Common myeloid progenitor, CD34-positive (primary cell): ENCODE data around the gene FKBP7.

Source experiments
- CTCF ChIA-PET: fragments of 350-600 bp; sonication (Branson Sonifier 250); formaldehyde crosslinking; loops from one replicate; lab custom pipeline; 2021; ENCODE audit warnings: antibody characterized with exemption; lab: Charles Lee
- POLR2A ChIA-PET: fragments of 350-600 bp; sonication (Branson Sonifier 250); formaldehyde crosslinking; loops from one replicate; lab custom pipeline; 2021; ENCODE audit warnings: antibody characterized with exemption; lab: Charles Lee
- DNase-seq, 3 donors: peaks; one replicate each; pipeline versions ENCODE4 v3.0.0 to v3.0.0-alpha.2; 2013
- H3K27ac ChIP-seq, 2 experiments: 1 replicate in 1 of 2; 2 replicates in 1 of 2; pipeline ENCODE4 v1.7.0; 2013; ENCODE audit warnings: inconsistent platforms in 2 of 2, low read length in 2 of 2, mild to moderate bottlenecking in 2 of 2, low read depth in 1 of 2, moderate library complexity in 1 of 2; ENCODE audit not compliant: severe bottlenecking in 2 of 2, insufficient read depth in 1 of 2, poor library complexity in 1 of 2
- H3K27me3 ChIP-seq, 5 experiments: replicated peaks in 2 of 5; 1 replicate in 3 of 5; 2 replicates in 2 of 5; pipeline versions ENCODE4 v1.6.1 to v1.7.0; 2013; ENCODE audit warnings: low read length in 4 of 5, mild to moderate bottlenecking in 2 of 5, moderate library complexity in 2 of 5, inconsistent platforms in 1 of 5; ENCODE audit not compliant: insufficient read depth in 5 of 5, control insufficient read depth in 4 of 5
- H3K36me3 ChIP-seq, 4 experiments: 1 replicate in 2 of 4; 2 replicates in 2 of 4; pipeline versions ENCODE4 v1.6.1 to v1.7.0; 2013; ENCODE audit warnings: low read length in 3 of 4, control low read depth in 1 of 4, mild to moderate bottlenecking in 1 of 4; ENCODE audit not compliant: control insufficient read depth in 4 of 4, insufficient read depth in 4 of 4
- H3K4me1 ChIP-seq, 4 experiments: 1 replicate in 3 of 4; 2 replicates in 1 of 4; pipeline versions ENCODE4 v1.6.1 to v1.7.1; 2013; ENCODE audit warnings: low read length in 3 of 4, mild to moderate bottlenecking in 3 of 4, control low read depth in 1 of 4, inconsistent platforms in 1 of 4, moderate library complexity in 1 of 4; ENCODE audit not compliant: control insufficient read depth in 4 of 4, insufficient read depth in 4 of 4; ENCODE audit errors: control extremely low read depth in 1 of 4
- H3K4me3 ChIP-seq, 7 experiments: 1 replicate in 4 of 7; 2 replicates in 3 of 7; pipeline versions ENCODE4 v1.5.1 to v1.7.0; 2013; ENCODE audit warnings: mild to moderate bottlenecking in 7 of 7, low read length in 6 of 7, moderate library complexity in 6 of 7, inconsistent platforms in 2 of 7, low read depth in 2 of 7, control low read depth in 1 of 7; ENCODE audit not compliant: insufficient read depth in 4 of 7, control insufficient read depth in 1 of 7; ENCODE audit errors: extremely low read depth in 1 of 7
- H3K9me3 ChIP-seq, 5 experiments: 1 replicate in 4 of 5; 2 replicates in 1 of 5; pipeline versions ENCODE4 v1.6.1 to v1.7.1; 2013; ENCODE audit warnings: low read length in 4 of 5, mild to moderate bottlenecking in 2 of 5, inconsistent platforms in 1 of 5, low read depth in 1 of 5, moderate library complexity in 1 of 5; ENCODE audit not compliant: control insufficient read depth in 4 of 5, insufficient read depth in 2 of 5; ENCODE audit errors: control extremely low read depth in 1 of 5
- WGBS: methylation state at CpG from one replicate; pipeline ENCODE4 v1.1.5; 2013; ENCODE audit not compliant: insufficient coverage; 5-methylcytosine and 5-hydroxymethylcytosine counted together

Gene FKBP7

GRCh38 chr2:178441426-178441825, 37.0 kb downstream of the FKBP7 start:
- no peak overlapping the region for H3K4me3 ChIP-seq
- CTCF ChIA-PET: interaction anchor here (0.8 to 1.3 kb wide), 3 partner anchors 10 to 21 kb away, joined by 4 read pairs; no protein-coding TSS in a partner anchor
- WGBS: no CpG with 5 or more reads among the region's 2 CpGs
- no peaks in the 10 kb centered on the region for H3K4me1 ChIP-seq
- DNase-seq: no peak
- no peaks in the 10 kb centered on the region for H3K27me3 ChIP-seq
- peaks cover 24 to 80% (median 49%) of the 10 kb centered on the region in 4 experiments for H3K36me3 ChIP-seq
- H3K27ac ChIP-seq: no peak overlapping the region
- POLR2A ChIA-PET: no interaction called here
- no peaks in the 10 kb centered on the region for H3K9me3 ChIP-seq

DNA sequence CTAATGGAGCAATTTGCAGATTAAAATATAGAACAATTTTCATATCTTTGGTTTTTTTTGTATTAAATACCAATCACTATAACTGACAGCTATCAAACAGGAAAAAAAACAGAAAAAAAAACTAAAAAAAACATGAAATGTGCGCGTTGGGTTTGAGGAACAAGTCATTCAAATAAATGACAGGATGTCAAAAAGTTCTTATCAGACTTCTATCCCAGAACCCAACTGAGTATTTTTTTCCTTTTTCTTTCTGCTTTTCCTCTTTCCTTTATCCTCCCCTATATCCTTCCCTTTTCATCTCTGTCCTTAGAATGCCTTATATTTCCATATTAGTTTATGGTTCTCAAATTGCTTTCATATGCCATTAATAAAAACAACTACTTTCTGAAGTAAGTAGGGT, 41.7 kb downstream of the FKBP7 start:
- H3K4me3 ChIP-seq: no peak overlapping the region
- no peaks in the 10 kb centered on the region for H3K9me3 ChIP-seq
- H3K27ac ChIP-seq: no peak overlapping the region
- no peaks in the 10 kb centered on the region for H3K4me1 ChIP-seq
- ChIA-PET CTCF (interaction anchor here (1.0 kb wide), 1 partner anchor 22 kb away, joined by 3 read pairs; no protein-coding TSS in a partner anchor), POLR2A (no interaction called here)
- no CpG with 5 or more reads among the region's 2 CpGs for WGBS
- no peaks in the 10 kb centered on the region for H3K27me3 ChIP-seq
- H3K36me3 ChIP-seq: peaks cover 5 to 87% (median 52%) of the 10 kb centered on the region in 4 experiments
- DNase-seq: no peak

- ChIA-PET POLR2A (no interaction called here), CTCF (interaction anchor here (1.2 to 4.2 kb wide), 5 partner anchors 8 to 31 kb away, joined by 3 to 20 read pairs (median 7); no protein-coding TSS in a partner anchor)
- peaks cover 2 to 20% (median 5%) of the 10 kb centered on the region in 5 experiments for H3K9me3 ChIP-seq
- H3K36me3 ChIP-seq: peaks cover 21 to 82% (median 63%) of the 10 kb centered on the region in 4 experiments
- no peak for DNase-seq
- no peaks in the 10 kb centered on the region for H3K4me1 ChIP-seq
- no peak overlapping the region for H3K27ac ChIP-seq
- no peaks in the 10 kb centered on the region for H3K27me3 ChIP-seq
- no peak overlapping the region for H3K4me3 ChIP-seq
Measured at GRCh38 chr2:178429336-178429735, 49.1 kb downstream of the FKBP7 start.

GRCh38 chr2:178428396-178428806, 50.0 kb downstream of the FKBP7 start:
- Histone ChIP-seq H3K9me3 (peaks cover 2 to 22% (median 5%) of the 10 kb centered on the region in 5 experiments), H3K27ac (peak overlapping the region in 1 of 2 experiments; percentile 6), H3K4me3 (no peak overlapping the region), H3K4me1 (no peaks in the 10 kb centered on the region), H3K27me3 (no peaks in the 10 kb centered on the region), H3K36me3 (peaks cover 22 to 78% (median 62%) of the 10 kb centered on the region in 4 experiments)
- ChIA-PET CTCF (interaction anchor here (1.2 to 4.2 kb wide), 6 partner anchors 9 to 31 kb away, joined by 3 to 20 read pairs (median 6); no protein-coding TSS in a partner anchor), POLR2A (no interaction called here)
- WGBS: no CpG with 5 or more reads among the region's 1 CpG
- DNase-seq: no peak

DNA sequence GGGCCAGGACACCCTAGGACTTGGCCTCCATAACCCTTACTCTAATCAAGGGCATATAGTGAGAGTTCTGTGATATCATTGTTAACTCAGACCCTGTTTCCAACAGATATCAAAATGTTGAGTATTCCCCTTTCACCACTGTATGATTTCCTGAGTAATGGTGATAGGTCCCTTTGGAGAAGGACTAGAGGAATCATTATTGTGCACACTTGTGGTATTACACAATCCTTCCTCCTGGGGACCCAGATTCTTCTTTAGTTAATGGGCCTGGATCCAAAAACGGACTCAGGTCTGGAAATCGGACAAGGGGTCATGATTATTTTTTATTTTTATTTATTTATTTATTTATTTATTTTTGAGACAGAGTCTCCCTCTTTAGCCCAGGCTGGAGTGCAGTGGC, 50.9 kb downstream of the FKBP7 start:
- no peak for DNase-seq
- Histone ChIP-seq H3K4me3 (no peak overlapping the region), H3K36me3 (peaks cover 20 to 78% (median 56%) of the 10 kb centered on the region in 4 experiments), H3K27ac (no peak overlapping the region), H3K9me3 (peaks cover 2 to 26% (median 5%) of the 10 kb centered on the region in 5 experiments), H3K27me3 (no peaks in the 10 kb centered on the region), H3K4me1 (no peaks in the 10 kb centered on the region)
- no CpG with 5 or more reads among the region's 2 CpGs for WGBS
- POLR2A ChIA-PET: no interaction called here
- CTCF ChIA-PET: interaction anchor here (1.5 to 4.2 kb wide), 4 partner anchors 9 to 30 kb away, joined by 3 to 20 read pairs (median 6); no protein-coding TSS in a partner anchor

- Histone ChIP-seq H3K9me3 (peaks cover 2 to 30% (median 5%) of the 10 kb centered on the region in 5 experiments), H3K27me3 (no peaks in the 10 kb centered on the region), H3K27ac (no peak overlapping the region), H3K4me3 (no peak overlapping the region), H3K4me1 (no peaks in the 10 kb centered on the region), H3K36me3 (peaks cover 17 to 74% (median 58%) of the 10 kb centered on the region in 4 experiments)
- 97% methylated on average over 3 of the region's 3 CpGs for WGBS
- CTCF ChIA-PET: interaction anchor here (4.2 kb wide), 1 partner anchor 13 kb away, joined by 20 read pairs; no protein-coding TSS in a partner anchor
- POLR2A ChIA-PET: no interaction called here
- DNase-seq: no peak
Measured at GRCh38 chr2:178426388-178426787, 52.0 kb downstream of the FKBP7 start.

GRCh38 chr2:178425255-178425827, 53.1 kb downstream of the FKBP7 start:
- no peak overlapping the region for H3K27ac ChIP-seq
- H3K4me3 ChIP-seq: no peak overlapping the region
- ChIA-PET CTCF (interaction anchor here (4.2 kb wide), 1 partner anchor 11 kb away, joined by 20 read pairs; no protein-coding TSS in a partner anchor), POLR2A (no interaction called here)
- no peak for DNase-seq
- H3K27me3 ChIP-seq: no peaks in the 10 kb centered on the region
- H3K9me3 ChIP-seq: peaks cover 2 to 30% (median 5%) of the 10 kb centered on the region in 5 experiments
- H3K4me1 ChIP-seq: peaks cover 0 to 4% (median 0%) of the 10 kb centered on the region in 4 experiments
- H3K36me3 ChIP-seq: peaks cover 18 to 68% (median 54%) of the 10 kb centered on the region in 4 experiments
- no CpG with 5 or more reads among the region's 4 CpGs for WGBS
